Esophagus muscularis mucosa (tissue), 4 donors: ENCODE measurements around the gene CARD8. TPM values are rescaled to one million over a fixed set of nuclear protein-coding genes. Genes with fewer than 3 reads are reported as not detected.

ENCODE experiments used
- DNase-seq: peaks from one replicate; pipeline ENCODE4 v3.0.0-alpha.2; 2017; ENCODE audit errors: extremely low spot score
- H3K27ac ChIP-seq, 4 donors: fragments of 200-600 bp; sonication (generic); replicated peaks in 1 of 4; 1 replicate in 3 of 4; 2 replicates in 1 of 4; pipeline ENCODE4 v1.5.1; 2016 to 2019; ENCODE audit warnings: mild to moderate bottlenecking in 1 of 4
- H3K27me3 ChIP-seq, 4 donors: fragments of 200-600 bp; sonication (generic); one replicate each; pipeline versions ENCODE4 v1.5.1 to v1.6.0; 2016 to 2019
- H3K36me3 ChIP-seq, 4 donors: fragments of 200-600 bp; sonication (generic); one replicate each; pipeline ENCODE4 v1.5.1; 2016 to 2019
- H3K4me1 ChIP-seq, 4 donors: fragments of 200-600 bp; sonication (generic); one replicate each; pipeline ENCODE4 v1.5.1; 2016 to 2019
- H3K4me3 ChIP-seq, 4 donors: fragments of 200-600 bp; sonication (generic); 1 replicate in 2 of 4; 2 replicates in 2 of 4; pipeline ENCODE4 v1.5.1; 2016 to 2019; ENCODE audit warnings: mild to moderate bottlenecking in 4 of 4, moderate library complexity in 1 of 4
- H3K9me3 ChIP-seq, 4 donors: fragments of 200-600 bp; sonication (generic); 1 replicate in 3 of 4; 2 replicates in 1 of 4; pipeline ENCODE4 v1.5.1; 2016 to 2019
- CTCF ChIP-seq, 3 experiments: fragments of 200-600 bp in 2 of 3; fragments of 450-650 bp in 1 of 3; sonication (generic) in 2 of 3; IDR thresholded peaks; one replicate each; pipeline ENCODE4 v1.5.1; 2017 to 2019; ENCODE audit warnings: antibody characterized with exemption in 3 of 3, mild to moderate bottlenecking in 2 of 3, moderate library complexity in 1 of 3
- EP300 ChIP-seq: sonication (generic); formaldehyde crosslinking; IDR thresholded peaks from one replicate; pipeline ENCODE4 v1.6.1; 2017; ENCODE audit warnings: antibody characterized with exemption
- POLR2A ChIP-seq: fragments of 450-650 bp; IDR thresholded peaks from one replicate; pipeline ENCODE4 v1.6.1; 2017; ENCODE audit warnings: antibody characterized with exemption, moderate library complexity, mild to moderate bottlenecking, low read depth
- POLR2AphosphoS5 ChIP-seq, 2 donors: sonication (generic); formaldehyde crosslinking; IDR thresholded peaks; one replicate each; pipeline ENCODE4 v1.6.1; 2017; ENCODE audit warnings: antibody characterized with exemption in 2 of 2
- WGBS: methylation state at CpG from one replicate; pipeline ENCODE4 v1.1.5; 2018; 5-methylcytosine and 5-hydroxymethylcytosine counted together
- intact Hi-C: fragments of 100-400 bp; cut with DNase I; formaldehyde crosslinking; loops from one replicate; pipeline ENCODE4 v1.15.1; 2023
- total RNA-seq, 4 donors: library from RNA; depleted of rRNA; stranded (reverse); fragments of >200 nt; gene quantifications; one replicate each; pipeline versions ENCODE4 v1.1.0 to v1.2.1, GENCODE V29; 2016

Gene CARD8
- total RNA-seq, 4 donors from 2014 or later, result 17.7 to 22.3 (median 20.9) TPM

GRCh38 chr19:48203222-48203793 is 52.4 kb downstream of the CARD8 start:
- Histone ChIP-seq H3K27ac (peak overlapping the region; percentile 76 to 81 (median 80)), H3K4me3 (peak overlapping the region; percentile 76 to 83 (median 78)), H3K4me1 (peaks cover 6 to 22% (median 16%) of the 10 kb centered on the region in 4 donors), H3K9me3 (no peaks in the 10 kb centered on the region), H3K36me3 (no peaks in the 10 kb centered on the region), H3K27me3 (peaks cover 0 to 3% (median 0%) of the 10 kb centered on the region in 4 donors)
- intact Hi-C loops, result loop anchor here (10.0 kb wide), 1 partner anchor 51 kb away; the partner anchor contains the start of gene CARD8
- DNase-seq, result no peak
- no peak for TF ChIP-seq EP300
- no peak for TF ChIP-seq POLR2A
- no peak for TF ChIP-seq CTCF (IDR thresholded peaks at IDR 0.05)
- TF ChIP-seq POLR2AphosphoS5 (IDR thresholded peaks at IDR 0.05), result no peak
- WGBS, result 5% methylated on average over 5 of the region's 5 CpGs

- DNase-seq, result no peak
These were observed 58.6 kb downstream of the CARD8 start for GRCh38 chr19:48196933-48197665.

GRCh38 chr19:48196321-48196763 is 59.4 kb downstream of the CARD8 start:
- Histone ChIP-seq H3K36me3 (peaks cover 0 to 9% (median 7%) of the 10 kb centered on the region in 4 donors), H3K27me3 (no peaks in the 10 kb centered on the region), H3K4me1 (peaks cover 8 to 13% (median 11%) of the 10 kb centered on the region in 4 donors), H3K27ac (no peak overlapping the region), H3K9me3 (no peaks in the 10 kb centered on the region), H3K4me3 (no peak overlapping the region)
- intact Hi-C loops, result no loop called here
- 65% methylated on average over 15 of the region's 23 CpGs for WGBS
- TF ChIP-seq POLR2A (no peak), POLR2AphosphoS5 (IDR thresholded peaks at IDR 0.05) (no peak), CTCF (IDR thresholded peaks at IDR 0.05) (no peak), EP300 (no peak)
- no peak for DNase-seq

More at GRCh38 chr19:48196933-48197665, 58.6 kb downstream of the CARD8 start:
- Histone ChIP-seq H3K27ac (no peak overlapping the region), H3K36me3 (peaks cover 0 to 9% (median 4%) of the 10 kb centered on the region in 4 donors), H3K9me3 (no peaks in the 10 kb centered on the region), H3K4me1 (peaks cover 8 to 13% (median 11%) of the 10 kb centered on the region in 4 donors), H3K27me3 (no peaks in the 10 kb centered on the region), H3K4me3 (no peak overlapping the region)
- intact Hi-C loops, result no loop called here
- 38% methylated on average over 13 of the region's 13 CpGs for WGBS
- TF ChIP-seq POLR2A (no peak), EP300 (no peak), POLR2AphosphoS5 (IDR thresholded peaks at IDR 0.05) (no peak), CTCF (IDR thresholded peaks at IDR 0.05) (no peak)

GRCh38 chr19:48194844-48195830 is 60.6 kb downstream of the CARD8 start:
- TF ChIP-seq CTCF (IDR thresholded peaks at IDR 0.05) (no peak), EP300 (no peak), POLR2AphosphoS5 (IDR thresholded peaks at IDR 0.05) (no peak), POLR2A (no peak)
- Histone ChIP-seq H3K27ac (no peak overlapping the region), H3K4me1 (peaks cover 8 to 13% (median 11%) of the 10 kb centered on the region in 4 donors), H3K36me3 (peaks cover 0 to 13% (median 8%) of the 10 kb centered on the region in 4 donors), H3K9me3 (no peaks in the 10 kb centered on the region), H3K27me3 (no peaks in the 10 kb centered on the region), H3K4me3 (no peak overlapping the region)
- no peak for DNase-seq
- WGBS, result 73% methylated on average over 24 of the region's 95 CpGs
- intact Hi-C loops, result no loop called here
